Medulla oblongata (tissue), 1 donor: ENCODE measurements around the gene MAFG.
A peak's percentile ranks its signal among the peaks of the same experiment; 100 is the strongest.
"Not testable (repeated sequence)": the region's sequence is repeated elsewhere in the genome, so short reads cannot be mapped to it uniquely, and the experiment has no call there.

Experiments
- DNase-seq: peaks from one replicate; pipeline ENCODE4 v3.0.0-alpha.2; 2015; ENCODE audit errors: extremely low spot score

Gene MAFG

GRCh38 chr17:81923302-81924260 is 4.0 kb downstream of the MAFG start:
- peak; percentile 76 for DNase-seq

GRCh38 chr17:81922566-81923301 is 4.8 kb downstream of the MAFG start:
- no peak for DNase-seq

GRCh38 chr17:81921996-81922565 is 5.5 kb downstream of the MAFG start:
- no peak for DNase-seq

GRCh38 chr17:81921537-81921862 is 6.0 kb downstream of the MAFG start:
- no peak for DNase-seq

- DNase-seq, result no peak
These were observed 6.7 kb downstream of the MAFG start for GRCh38 chr17:81920612-81921536.

GRCh38 chr17:81918832-81919545 is 8.5 kb downstream of the MAFG start:
- DNase-seq, result no peak

GRCh38 chr17:81918333-81918669 is 9.2 kb downstream of the MAFG start:
- DNase-seq, result not testable (repeated sequence)

- peak; percentile 84 for DNase-seq
These were observed 9.8 kb downstream of the MAFG start, which contains the start of gene SIRT7 for GRCh38 chr17:81917565-81918332. TSS of gene SIRT7 (minus strand) at chr17:81918176. CDS start at chr17:81918131, 45 bp downstream.

GRCh38 chr17:81916234-81917001 is 11.1 kb downstream of the MAFG start:
- DNase-seq, result no peak

GRCh38 chr17:81915331-81915730 is 12.2 kb downstream of the MAFG start:
- DNase-seq, result no peak

GRCh38 chr17:81914103-81914850 is 13.3 kb downstream of the MAFG start:
- no peak for DNase-seq

- DNase-seq, result no peak
These were observed 14.0 kb downstream of the MAFG start for GRCh38 chr17:81913394-81914102.

- no peak for DNase-seq
These were observed 14.9 kb downstream of the MAFG start for GRCh38 chr17:81912441-81913309.

GRCh38 chr17:81911969-81912368 is 15.6 kb downstream of the MAFG start:
- no peak for DNase-seq

GRCh38 chr17:81911277-81911961 is 16.1 kb downstream of the MAFG start, which contains the start of gene PCYT2:
TSS of gene PCYT2 (minus strand) at chr17:81911399. CDS start at chr17:81911355, 44 bp downstream.
- DNase-seq, result peak; percentile 94

- DNase-seq, result no peak
These were observed 16.7 kb downstream of the MAFG start for GRCh38 chr17:81910840-81911276.
